ENCODE measurements around the gene BICD2.

GRCh38 chr9:92774274-92774673 is 9.6 kb upstream of the BICD2 start:
- TF ChIP-seq CTCF (IDR thresholded peaks at IDR 0.05) = no peak
- TF ChIP-seq POLR2A (IDR thresholded peaks at IDR 0.05) = no peak

All from upper lobe of left lung (tissue), 4 donors.